Prostate gland (tissue), 2 donors: ENCODE measurements around the gene LTA4H. TPM values are rescaled to one million over a fixed set of nuclear protein-coding genes. Genes with fewer than 3 reads are reported as not detected.

ENCODE experiments used
- DNase-seq: peaks from one replicate; pipeline ENCODE4 v3.0.0-alpha.2; 2019; ENCODE audit warnings: low spot score
- H3K27ac ChIP-seq, 2 donors: fragments of 200-600 bp; sonication (generic); 2 replicates each; pipeline ENCODE4 v1.5.1; 2017 to 2019
- H3K27me3 ChIP-seq: fragments of 200-600 bp; sonication (generic); replicated peaks from 2 replicates; pipeline ENCODE4 v1.5.1; 2019; ENCODE audit not compliant: insufficient read depth
- H3K36me3 ChIP-seq, 2 donors: fragments of 200-600 bp; sonication (generic); 1 replicate in 1 of 2; 2 replicates in 1 of 2; pipeline versions ENCODE4 v1.5.1 to v1.8.1; 2017 to 2019
- H3K4me1 ChIP-seq: fragments of 200-600 bp; sonication (generic); replicated peaks from 2 replicates; pipeline ENCODE4 v1.5.1; 2019
- H3K4me3 ChIP-seq, 2 donors: fragments of 200-600 bp; sonication (generic); 2 replicates each; pipeline ENCODE4 v1.5.1; 2017 to 2019
- H3K9me3 ChIP-seq: fragments of 200-600 bp; sonication (generic); 2 replicates; pipeline ENCODE4 v1.5.1; 2017
- POLR2A ChIP-seq: fragments of 450-650 bp; IDR thresholded peaks from one replicate; pipeline ENCODE4 v1.6.1; 2016; ENCODE audit warnings: antibody characterized with exemption, mild to moderate bottlenecking
- POLR2AphosphoS5 ChIP-seq: sonication (generic); formaldehyde crosslinking; IDR thresholded peaks from one replicate; pipeline ENCODE4 v1.6.1; 2017; ENCODE audit warnings: antibody characterized with exemption
- WGBS: methylation state at CpG from one replicate; pipeline ENCODE4 v1.1.5; 2018; 5-methylcytosine and 5-hydroxymethylcytosine counted together
- intact Hi-C: fragments of 100-400 bp; cut with DNase I; formaldehyde crosslinking; loops from one replicate; pipeline ENCODE4 v1.14.2; 2022
- total RNA-seq, 2 donors: library from RNA; depleted of rRNA; stranded (reverse); fragments of >200 nt; gene quantifications; one replicate each; pipeline ENCODE4 v1.1.0, GENCODE V29; 2016
- TF ChIP-seq, protein P1 (sequence below), 4 experiments: fragments of 200-600 bp in 2 of 4; fragments of 450-650 bp in 2 of 4; sonication (generic) in 2 of 4; IDR thresholded peaks; 1 replicate in 3 of 4; 2 replicates in 1 of 4; pipeline ENCODE4 v1.5.1; 2016 to 2019; ENCODE audit warnings: antibody characterized with exemption in 4 of 4, mild to moderate bottlenecking in 2 of 4, moderate library complexity in 2 of 4

Gene LTA4H
- total RNA-seq, 2 donors from 2014 or later, result 50.3 to 67.7 TPM

- H3K4me3 ChIP-seq, result no peak overlapping the region
- intact Hi-C loops, result no loop called here
- no peaks in the 10 kb centered on the region for H3K4me1 ChIP-seq
- H3K9me3 ChIP-seq, result no peaks in the 10 kb centered on the region
- H3K27ac ChIP-seq, result no peak overlapping the region
- H3K36me3 ChIP-seq, result no peaks in the 10 kb centered on the region
- no peaks in the 10 kb centered on the region for H3K27me3 ChIP-seq
- 93% methylated on average over 8 of the region's 8 CpGs for WGBS
- no peak for DNase-seq
- TF ChIP-seq POLR2AphosphoS5 (no peak), POLR2A (no peak)
- TF ChIP-seq, protein P1, sequence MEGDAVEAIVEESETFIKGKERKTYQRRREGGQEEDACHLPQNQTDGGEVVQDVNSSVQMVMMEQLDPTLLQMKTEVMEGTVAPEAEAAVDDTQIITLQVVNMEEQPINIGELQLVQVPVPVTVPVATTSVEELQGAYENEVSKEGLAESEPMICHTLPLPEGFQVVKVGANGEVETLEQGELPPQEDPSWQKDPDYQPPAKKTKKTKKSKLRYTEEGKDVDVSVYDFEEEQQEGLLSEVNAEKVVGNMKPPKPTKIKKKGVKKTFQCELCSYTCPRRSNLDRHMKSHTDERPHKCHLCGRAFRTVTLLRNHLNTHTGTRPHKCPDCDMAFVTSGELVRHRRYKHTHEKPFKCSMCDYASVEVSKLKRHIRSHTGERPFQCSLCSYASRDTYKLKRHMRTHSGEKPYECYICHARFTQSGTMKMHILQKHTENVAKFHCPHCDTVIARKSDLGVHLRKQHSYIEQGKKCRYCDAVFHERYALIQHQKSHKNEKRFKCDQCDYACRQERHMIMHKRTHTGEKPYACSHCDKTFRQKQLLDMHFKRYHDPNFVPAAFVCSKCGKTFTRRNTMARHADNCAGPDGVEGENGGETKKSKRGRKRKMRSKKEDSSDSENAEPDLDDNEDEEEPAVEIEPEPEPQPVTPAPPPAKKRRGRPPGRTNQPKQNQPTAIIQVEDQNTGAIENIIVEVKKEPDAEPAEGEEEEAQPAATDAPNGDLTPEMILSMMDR (IDR thresholded peaks at IDR 0.05), result no peak
Measured at GRCh38 chr12:96036765-96037455, 1.5 kb upstream of the LTA4H start.

GRCh38 chr12:96034621-96035282 is 635 bp downstream of the LTA4H start:
- peak overlapping the region; percentile 83 to 85 for H3K27ac ChIP-seq
- H3K27me3 ChIP-seq, result no peaks in the 10 kb centered on the region
- WGBS, result 1% methylated on average over 25 of the region's 25 CpGs
- intact Hi-C loops, result no loop called here
- H3K4me3 ChIP-seq, result peak overlapping the region; percentile 70 to 72
- H3K36me3 ChIP-seq, result no peaks in the 10 kb centered on the region
- no peak for TF ChIP-seq POLR2AphosphoS5
- no peaks in the 10 kb centered on the region for H3K9me3 ChIP-seq
- no peaks in the 10 kb centered on the region for H3K4me1 ChIP-seq
- DNase-seq, result no peak

- no peak for DNase-seq
- Histone ChIP-seq H3K27me3 (no peaks in the 10 kb centered on the region), H3K9me3 (no peaks in the 10 kb centered on the region), H3K4me1 (no peaks in the 10 kb centered on the region), H3K36me3 (no peaks in the 10 kb centered on the region), H3K4me3 (peak overlapping the region in 1 of 2 donors; percentile 70), H3K27ac (peak overlapping the region in 1 of 2 donors; percentile 83)
- TF ChIP-seq, protein P1 (IDR thresholded peaks at IDR 0.05), result no peak
- no peak for TF ChIP-seq POLR2AphosphoS5
- no peak for TF ChIP-seq POLR2A
- intact Hi-C loops, result no loop called here
- WGBS, result 55% methylated on average over 7 of the region's 7 CpGs
Measured at GRCh38 chr12:96033549-96034389, 1.6 kb downstream of the LTA4H start.

GRCh38 chr12:96029826-96030225 is 5.6 kb downstream of the LTA4H start:
- peaks cover 0 to 2% of the 10 kb centered on the region in 2 donors for H3K36me3 ChIP-seq
- H3K27me3 ChIP-seq, result no peaks in the 10 kb centered on the region
- no peaks in the 10 kb centered on the region for H3K4me1 ChIP-seq
- 90% methylated on average over 2 of the region's 2 CpGs for WGBS
- DNase-seq, result no peak
- TF ChIP-seq POLR2AphosphoS5 (no peak), POLR2A (no peak)
- TF ChIP-seq, protein P1 (IDR thresholded peaks at IDR 0.05), result no peak
- no peak overlapping the region for H3K4me3 ChIP-seq
- no peak overlapping the region for H3K27ac ChIP-seq
- no peaks in the 10 kb centered on the region for H3K9me3 ChIP-seq
- intact Hi-C loops, result no loop called here

DNA sequence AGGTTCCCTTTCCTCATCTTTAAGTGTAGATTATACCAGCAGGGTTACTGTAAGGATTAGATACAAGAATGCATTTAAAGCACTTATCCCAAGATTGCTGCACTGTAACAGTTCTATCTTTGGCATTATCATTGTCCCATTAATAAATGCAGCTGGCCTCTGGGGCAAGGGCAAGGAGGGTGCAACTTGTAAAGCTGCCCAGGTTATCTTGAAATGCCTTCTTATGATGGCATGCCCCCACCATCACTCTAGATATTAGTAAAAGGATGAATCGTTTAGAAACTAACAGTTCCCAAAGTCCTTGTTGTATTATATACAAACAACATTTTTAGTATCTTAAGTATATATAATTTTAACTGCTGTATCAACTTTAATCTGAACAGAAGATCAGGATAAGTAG is 6.8 kb downstream of the LTA4H start:
- Histone ChIP-seq H3K27ac (no peak overlapping the region), H3K9me3 (no peaks in the 10 kb centered on the region), H3K4me3 (no peak overlapping the region), H3K4me1 (no peaks in the 10 kb centered on the region), H3K36me3 (peaks cover 0 to 2% of the 10 kb centered on the region in 2 donors), H3K27me3 (no peaks in the 10 kb centered on the region)
- 82% methylated on average over 1 of the region's 1 CpG for WGBS
- DNase-seq, result no peak
- TF ChIP-seq POLR2AphosphoS5, result no peak
- no peak for TF ChIP-seq POLR2A
- TF ChIP-seq, protein P1 (IDR thresholded peaks at IDR 0.05), result no peak
- intact Hi-C loops, result no loop called here
